PC-3 (cell line): ENCODE measurements around the gene SMOC2. TPM values are rescaled to one million over a fixed set of nuclear protein-coding genes. Genes with fewer than 3 reads are reported as not detected.

Experiments
- ATAC-seq: fragments of 200-7000 bp; cut with Tn5 transposase; 2 replicates; pipeline ENCODE4 v1.9.1; 2020; ENCODE audit warnings: mild to moderate bottlenecking, moderate library complexity
- BruUV-seq: library from RNA; stranded (reverse); fragments of 400-500 nt; replicated peaks from 2 replicates; lab custom pipeline; 2021; lab: Mats Ljungman, UMichigan
- CTCF ChIA-PET: fragments of 300-600 bp; sonication (Branson Sonifier 250); formaldehyde crosslinking; loops from one replicate; lab custom pipeline; 2022; ENCODE audit warnings: antibody characterized with exemption; lab: Charles Lee
- POLR2A ChIA-PET: fragments of 300-600 bp; sonication (Branson Sonifier 250); formaldehyde crosslinking; loops from one replicate; lab custom pipeline; 2022; ENCODE audit warnings: antibody characterized with exemption; ENCODE audit not compliant: unreplicated experiment; lab: Charles Lee
- DNase-seq: peaks from one replicate; pipeline ENCODE4 v3.0.0-alpha.2; 2015
- H2AFZ ChIP-seq: fragments of 300-600 bp; sonication (generic); 2 replicates; pipeline ENCODE4 v1.6.0; 2016; ENCODE audit warnings: antibody characterized with exemption, low read length
- H3F3A ChIP-seq: fragments of 300-600 bp; sonication (generic); one replicate; pipeline ENCODE4 v1.6.0; 2017; ENCODE audit warnings: antibody characterized with exemption, low read length, control low read depth, mild to moderate bottlenecking; ENCODE audit not compliant: unreplicated experiment
- H3K27ac ChIP-seq: fragments of 300-600 bp; sonication (generic); 2 replicates; pipeline ENCODE4 v1.5.1; 2016; ENCODE audit warnings: mild to moderate bottlenecking, low read length
- H3K27me3 ChIP-seq: fragments of 300-600 bp; sonication (generic); 2 replicates; pipeline ENCODE4 v1.6.1; 2016; ENCODE audit warnings: low read length, mixed read lengths
- H3K36me3 ChIP-seq: fragments of 300-600 bp; sonication (generic); 2 replicates; pipeline ENCODE4 v1.6.1; 2016; ENCODE audit warnings: low read depth, mixed run types, low read length, mixed read lengths
- H3K4me1 ChIP-seq: fragments of 300-600 bp; sonication (generic); 2 replicates; pipeline ENCODE4 v1.5.1; 2016; ENCODE audit warnings: low read length; ENCODE audit not compliant: insufficient read depth
- H3K4me2 ChIP-seq: fragments of 300-600 bp; sonication (generic); 2 replicates; pipeline ENCODE4 v1.6.0; 2016; ENCODE audit warnings: low read length
- H3K4me3 ChIP-seq: fragments of 300-600 bp; sonication (generic); 2 replicates; pipeline ENCODE4 v1.5.1; 2016; ENCODE audit warnings: mild to moderate bottlenecking, low read length, mixed read lengths
- H3K79me2 ChIP-seq: fragments of 300-600 bp; sonication (generic); 2 replicates; pipeline ENCODE4 v1.6.1; 2017; ENCODE audit warnings: low read length, mixed read lengths
- H3K9ac ChIP-seq: fragments of 300-600 bp; sonication (generic); 2 replicates; pipeline ENCODE4 v1.6.0; 2016; ENCODE audit warnings: mild to moderate bottlenecking, low read length
- H3K9me2 ChIP-seq: fragments of 300-600 bp; sonication (generic); replicated peaks from 2 replicates; pipeline ENCODE4 v1.6.1; 2016; ENCODE audit warnings: mixed run types, low read length, mixed read lengths
- H3K9me3 ChIP-seq: fragments of 300-600 bp; sonication (generic); 2 replicates; pipeline ENCODE4 v1.6.1; 2016; ENCODE audit warnings: low read length, mixed read lengths
- H4K20me1 ChIP-seq: fragments of 300-600 bp; sonication (generic); 2 replicates; pipeline ENCODE4 v1.6.1; 2016; ENCODE audit warnings: low read length, mixed read lengths
- CTCF ChIP-seq: fragments of 300-600 bp; sonication (generic); conservative IDR thresholded peaks from 2 replicates; pipeline ENCODE4 v1.5.1; 2017; ENCODE audit warnings: antibody characterized with exemption, low read depth, mild to moderate bottlenecking, low read length
- EZH2 ChIP-seq: fragments of 300-600 bp; sonication (generic); IDR thresholded peaks from one replicate; pipeline ENCODE4 v1.6.1; 2017; ENCODE audit warnings: antibody characterized with exemption, mild to moderate bottlenecking, low read length; ENCODE audit not compliant: unreplicated experiment
- EZH2phosphoT487 ChIP-seq: fragments of 300-600 bp; sonication (generic); IDR thresholded peaks from 2 replicates; pipeline ENCODE4 v1.6.1; 2018; ENCODE audit warnings: mild to moderate bottlenecking, antibody characterized with exemption, low read length, borderline replicate concordance
- intact Hi-C: fragments of 100-400 bp; cut with micrococcal nuclease; formaldehyde crosslinking; loops from 2 replicates; pipeline ENCODE4 v1.9.0; 2023
- total RNA-seq: library from RNA; depleted of rRNA; stranded (reverse); fragments of >200 nt; gene quantifications from 2 replicates; pipeline ENCODE4 v1.2.3, GENCODE V29; 2014

SMOC2 gene
- total RNA-seq, 1 experiment from 2014 or later = not detected

GRCh38 chr6:168589275-168589674 is 148.3 kb downstream of the SMOC2 start:
- Histone ChIP-seq H4K20me1 (no peaks in the 10 kb centered on the region), H3K4me2 (no peak overlapping the region), H3K27me3 (peaks cover 3% of the 10 kb centered on the region; the same call in 1 of the 2 replicates), H3K4me1 (no peaks in the 10 kb centered on the region), H2AFZ (no peak overlapping the region), H3K4me3 (no peak overlapping the region), H3K27ac (no peak overlapping the region), H3F3A (no peaks in the 10 kb centered on the region), H3K9ac (no peak overlapping the region), H3K79me2 (no peaks in the 10 kb centered on the region), H3K9me3 (no peaks in the 10 kb centered on the region), H3K9me2 (no peaks in the 10 kb centered on the region), H3K36me3 (no peaks in the 10 kb centered on the region)
- BruUV-seq = no TSS peak
- ChIA-PET CTCF (no interaction called here), POLR2A (no interaction called here)
- intact Hi-C loops = no loop called here
- ATAC-seq (no peak), DNase-seq (no peak)
- TF ChIP-seq CTCF (no peak), EZH2 (no peak), EZH2phosphoT487 (no peak)

- H3K27ac ChIP-seq = no peak overlapping the region
- H3K4me2 ChIP-seq = no peak overlapping the region
- intact Hi-C loops = no loop called here
- peaks cover 2% of the 10 kb centered on the region; the same call in 1 of the 2 replicates for H3K27me3 ChIP-seq
- no peak for TF ChIP-seq EZH2phosphoT487
- TF ChIP-seq EZH2 = no peak
- no peak for TF ChIP-seq CTCF
- no TSS peak for BruUV-seq
- ChIA-PET POLR2A (no interaction called here), CTCF (no interaction called here)
- H3K9me2 ChIP-seq = no peaks in the 10 kb centered on the region
- H3K4me3 ChIP-seq = no peak overlapping the region
- ATAC-seq (no peak), DNase-seq (no peak)
- no peaks in the 10 kb centered on the region for H3K4me1 ChIP-seq
- H3F3A ChIP-seq = no peaks in the 10 kb centered on the region
- H2AFZ ChIP-seq = no peak overlapping the region
- no peaks in the 10 kb centered on the region for H4K20me1 ChIP-seq
- H3K79me2 ChIP-seq = no peaks in the 10 kb centered on the region
- H3K9me3 ChIP-seq = no peaks in the 10 kb centered on the region
- H3K9ac ChIP-seq = no peak overlapping the region
- H3K36me3 ChIP-seq = no peaks in the 10 kb centered on the region
These were observed 149.4 kb downstream of the SMOC2 start for GRCh38 chr6:168590406-168590805.

- H3K4me3 ChIP-seq = no peak overlapping the region
- no peaks in the 10 kb centered on the region for H3K9me3 ChIP-seq
- H3K9ac ChIP-seq = no peak overlapping the region
- no peaks in the 10 kb centered on the region for H3F3A ChIP-seq
- H3K27me3 ChIP-seq = 0 out of 2 replicates have a peak, but pooled peaks cover 5% of the 10 kb centered on the region
- H3K36me3 ChIP-seq = no peaks in the 10 kb centered on the region
- H2AFZ ChIP-seq = no peak overlapping the region
- TF ChIP-seq CTCF (no peak), EZH2 (no peak), EZH2phosphoT487 (no peak)
- H3K4me1 ChIP-seq = no peaks in the 10 kb centered on the region
- no peaks in the 10 kb centered on the region for H3K9me2 ChIP-seq
- no peak for ATAC-seq
- no peaks in the 10 kb centered on the region for H3K79me2 ChIP-seq
- H4K20me1 ChIP-seq = no peaks in the 10 kb centered on the region
- no peak for DNase-seq
- no peak overlapping the region for H3K4me2 ChIP-seq
- POLR2A ChIA-PET = no interaction called here
- CTCF ChIA-PET = no interaction called here
- BruUV-seq = no TSS peak
- H3K27ac ChIP-seq = no peak overlapping the region
- intact Hi-C loops = no loop called here
These were observed 155.4 kb downstream of the SMOC2 start for GRCh38 chr6:168596344-168596743.
